Activated CD8-positive, alpha-beta memory T cell treated with anti-CD3 and anti-CD28 coated beads for 48 hours (primary cell): Measurements from ENCODE around the gene RUNX1.

Experiments
- DNase-seq, 3 experiments: peaks; one replicate each; pipeline ENCODE4 v3.0.0-alpha.2; 2020; ENCODE audit warnings: low read depth in 2 of 3, low spot score in 2 of 3

Gene RUNX1

DNA sequence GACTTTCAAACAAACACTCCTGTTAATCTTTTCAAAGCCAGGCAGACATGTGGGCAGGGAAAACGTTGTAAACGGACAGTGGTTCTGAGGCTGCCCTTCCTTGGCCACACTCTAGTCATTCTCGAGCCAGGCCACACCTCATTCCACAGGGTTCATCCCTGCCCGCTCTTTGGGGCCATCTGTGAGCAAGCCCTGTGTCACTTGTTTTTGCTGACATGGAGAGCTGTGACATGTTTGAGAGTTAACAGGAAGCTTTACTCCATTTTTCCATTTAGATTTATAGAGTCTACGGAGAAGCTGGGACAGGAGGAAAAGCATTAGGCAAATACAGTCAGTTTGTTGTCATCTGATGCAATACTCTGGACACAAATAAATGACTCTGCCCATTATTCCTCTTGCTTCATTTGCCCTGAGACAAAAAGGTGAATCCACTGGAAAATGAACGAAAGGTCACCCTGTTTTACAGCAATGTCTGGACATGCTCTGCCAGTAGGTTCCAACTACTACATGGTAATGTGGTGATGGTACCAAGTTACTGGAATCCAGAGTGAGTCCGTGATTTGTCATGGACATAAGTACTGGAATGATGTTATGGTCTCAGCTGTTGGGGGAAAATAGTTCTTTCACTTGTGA, 253.4 kb downstream of the RUNX1 start:
- DNase-seq: no peak

DNA sequence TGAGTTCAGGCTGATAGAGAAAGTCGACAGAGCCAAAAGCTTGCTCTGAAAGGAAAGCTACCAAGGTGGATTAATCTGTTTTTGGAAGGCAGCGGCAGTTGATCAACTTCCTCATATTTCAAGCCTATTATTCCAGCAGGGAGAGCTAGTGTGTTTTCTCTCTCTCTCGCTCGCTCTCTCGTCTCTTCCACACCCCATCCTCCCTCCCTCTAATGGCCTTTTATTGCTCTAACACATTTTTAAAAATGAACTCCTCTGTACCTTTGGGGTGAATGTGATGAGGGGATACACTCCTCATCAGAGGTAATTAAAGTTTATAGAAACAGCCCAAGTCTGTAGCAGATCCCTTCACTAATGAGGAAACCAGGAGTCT, 253.9 kb downstream of the RUNX1 start:
- DNase-seq: no peak

DNA sequence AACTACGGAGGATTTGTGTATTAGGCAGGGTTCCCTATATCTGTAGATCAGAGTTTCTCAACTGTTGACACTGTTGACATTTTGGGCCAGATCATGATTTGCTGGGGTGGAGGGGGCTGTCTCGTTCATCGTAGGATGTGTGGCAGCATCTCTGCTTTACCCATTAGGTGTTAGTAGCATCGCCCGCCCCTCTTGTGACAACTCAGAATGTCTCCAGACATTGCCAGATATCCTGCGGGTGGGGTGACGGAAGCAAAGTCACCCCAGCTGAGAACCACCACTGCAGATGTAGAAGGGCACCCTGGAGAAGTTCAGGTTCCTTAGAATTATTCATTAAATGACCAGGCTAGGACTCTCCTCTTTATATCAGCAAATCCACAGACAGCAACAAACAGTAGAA, 254.4 kb downstream of the RUNX1 start:
- DNase-seq: no peak

DNA sequence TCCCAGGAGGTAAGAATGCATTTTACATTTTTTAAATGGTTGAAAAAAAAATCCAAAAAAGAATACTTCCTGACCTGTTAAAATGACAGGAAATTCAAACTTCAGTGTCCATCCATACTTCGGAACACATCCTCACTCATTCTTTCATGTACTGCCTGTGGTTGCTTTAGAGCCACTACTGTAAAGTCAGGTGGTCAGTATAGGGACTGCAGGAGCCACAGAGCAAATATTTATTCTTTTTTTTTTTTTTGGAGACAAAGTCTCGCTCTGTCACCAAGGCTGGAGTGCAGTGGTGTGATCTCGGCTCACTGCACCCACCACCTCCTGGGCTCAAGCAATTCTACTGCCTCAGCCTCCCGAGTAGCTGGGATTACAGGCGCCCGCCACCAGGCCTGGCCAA, 255.6 kb downstream of the RUNX1 start:
- no peak for DNase-seq

DNA sequence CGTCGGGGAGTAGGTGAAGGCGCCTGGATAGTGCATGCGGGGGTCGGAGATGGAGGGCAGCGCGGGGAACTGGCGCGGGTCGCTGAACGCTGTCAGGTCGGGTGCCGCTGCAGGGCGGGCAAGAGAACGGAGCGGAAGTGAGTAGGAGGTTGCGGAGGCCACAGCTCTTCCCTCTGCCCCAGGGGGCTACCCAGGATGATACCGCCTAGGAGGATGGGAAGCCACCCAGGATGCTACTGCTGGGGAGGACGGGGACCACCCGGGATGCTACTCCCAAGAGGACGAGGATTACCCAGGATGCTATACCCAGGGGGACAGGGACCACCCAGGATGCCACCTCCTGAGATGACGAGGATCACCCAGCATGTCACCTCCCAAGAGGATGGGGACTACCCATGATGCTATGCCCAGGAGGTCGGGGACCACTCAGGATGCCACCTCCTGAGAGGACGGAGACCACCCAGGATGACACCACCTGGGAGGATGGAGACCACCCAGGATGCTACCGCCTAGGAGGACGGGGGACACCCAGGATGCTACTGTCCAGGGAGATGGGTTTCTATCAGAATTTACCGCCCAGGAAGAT, 256.5 kb downstream of the RUNX1 start:
- DNase-seq: no peak

DNA sequence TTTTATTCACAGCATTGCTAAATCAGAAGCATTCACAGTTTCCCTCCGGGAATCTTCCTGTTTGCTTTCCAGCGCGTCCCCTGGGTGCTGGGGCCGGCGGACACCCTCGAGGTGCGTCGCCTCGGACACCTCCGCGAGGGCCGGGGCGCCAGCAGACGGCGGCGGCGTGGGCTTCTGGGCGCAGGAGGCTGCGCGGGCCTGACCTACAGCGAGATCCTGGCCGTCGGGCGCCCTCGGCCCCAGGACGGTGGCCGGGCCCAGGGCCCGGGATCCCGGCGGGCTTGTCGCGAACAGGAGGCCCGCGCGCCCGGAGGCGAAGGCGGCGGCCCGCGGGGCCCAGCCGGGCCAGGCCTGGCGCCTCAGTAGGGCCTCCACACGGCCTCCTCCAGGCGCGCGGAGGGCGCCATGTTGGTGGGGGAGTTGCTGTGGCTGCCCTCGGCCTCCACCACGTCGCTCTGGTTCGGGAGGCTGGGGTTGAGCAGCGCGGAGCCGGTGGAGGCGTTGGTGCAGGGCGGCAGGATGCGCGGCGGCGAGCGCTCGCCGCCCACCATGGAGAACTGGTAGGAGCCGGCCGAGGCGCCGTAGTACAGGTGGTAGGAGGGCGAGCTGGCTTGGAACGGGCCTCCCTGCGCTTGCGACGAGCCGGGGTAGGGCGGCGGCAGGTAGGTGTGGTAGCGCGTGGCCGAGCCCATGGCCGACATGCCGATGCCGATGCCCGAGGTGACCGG, 257.2 kb downstream of the RUNX1 start:
- DNase-seq: no peak

DNA sequence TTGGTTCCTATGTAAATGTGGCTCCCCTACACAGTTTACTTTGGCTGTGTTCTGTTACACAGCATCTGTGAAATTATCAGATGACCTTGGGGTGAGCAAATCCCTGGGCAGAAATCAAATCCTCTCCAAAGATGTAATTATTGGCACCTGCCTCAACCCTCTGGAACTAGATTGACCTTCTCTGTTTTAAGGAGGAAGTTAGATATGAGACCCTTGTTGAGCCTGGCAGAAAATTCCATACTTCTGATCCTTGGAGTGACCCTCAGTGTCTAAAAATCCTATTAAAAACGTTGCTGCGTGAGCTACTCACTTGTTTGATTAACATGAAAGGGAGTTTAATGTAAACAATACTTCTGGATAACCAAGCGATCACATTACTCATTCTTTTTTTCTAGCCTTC, 258.3 kb downstream of the RUNX1 start:
- no peak for DNase-seq

DNA sequence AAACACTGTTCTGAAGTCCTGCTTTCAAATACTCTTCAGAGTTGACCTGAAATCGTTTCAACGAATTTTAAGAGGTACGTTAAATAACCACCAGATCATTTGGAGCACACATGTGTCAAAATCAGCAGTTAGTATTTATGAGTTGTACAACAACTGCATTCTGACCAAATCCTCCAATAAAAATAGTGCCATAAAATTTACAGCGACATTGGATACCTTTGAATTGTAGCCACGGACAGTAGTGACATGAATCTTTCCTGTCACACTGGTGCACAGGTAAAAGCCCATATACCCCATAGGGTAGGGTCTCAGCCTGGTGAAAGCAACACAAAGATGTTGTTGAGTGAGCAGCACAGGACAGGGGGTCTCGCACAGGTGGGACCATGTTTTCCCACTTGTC, 258.8 kb downstream of the RUNX1 start:
- DNase-seq: no peak

DNA sequence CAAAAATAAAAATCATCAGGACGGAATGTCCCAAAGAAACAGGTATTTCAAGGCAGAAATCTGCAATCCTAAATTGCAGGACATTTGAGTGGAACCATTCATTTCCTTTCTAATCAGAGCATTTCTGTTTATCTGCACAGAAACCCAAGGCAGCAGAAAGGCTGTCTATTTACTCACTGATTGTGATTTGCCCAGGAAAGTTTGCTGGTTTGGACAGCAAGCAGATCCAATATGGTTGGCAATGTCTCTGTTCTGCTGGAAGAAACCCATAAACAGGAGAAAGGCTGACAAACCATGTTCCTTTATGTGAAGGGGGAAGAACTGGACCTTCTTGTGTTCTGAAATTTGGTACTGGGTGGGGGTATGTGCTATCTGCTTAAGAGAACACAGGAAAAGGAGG, 260.2 kb downstream of the RUNX1 start:
- no peak for DNase-seq

DNA sequence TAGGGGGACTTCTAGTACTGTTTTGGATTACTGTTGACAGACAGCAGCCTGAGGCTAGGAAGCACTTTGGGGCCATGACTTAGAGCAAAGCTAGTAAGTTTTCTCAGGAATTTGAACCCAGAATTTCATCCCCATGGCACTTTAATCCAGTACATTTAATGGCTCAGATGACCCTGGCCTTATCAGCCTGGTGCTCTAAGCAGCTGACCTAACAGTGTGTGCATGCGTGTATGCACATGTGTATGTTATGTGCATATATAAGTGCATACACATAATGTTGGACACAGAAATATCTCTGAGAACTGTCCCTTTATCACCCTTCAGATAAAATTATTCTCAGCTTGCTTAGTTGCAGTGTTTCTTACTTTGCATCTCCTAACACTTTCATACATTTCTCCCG, 265.3 kb downstream of the RUNX1 start:
- DNase-seq: no peak

DNA sequence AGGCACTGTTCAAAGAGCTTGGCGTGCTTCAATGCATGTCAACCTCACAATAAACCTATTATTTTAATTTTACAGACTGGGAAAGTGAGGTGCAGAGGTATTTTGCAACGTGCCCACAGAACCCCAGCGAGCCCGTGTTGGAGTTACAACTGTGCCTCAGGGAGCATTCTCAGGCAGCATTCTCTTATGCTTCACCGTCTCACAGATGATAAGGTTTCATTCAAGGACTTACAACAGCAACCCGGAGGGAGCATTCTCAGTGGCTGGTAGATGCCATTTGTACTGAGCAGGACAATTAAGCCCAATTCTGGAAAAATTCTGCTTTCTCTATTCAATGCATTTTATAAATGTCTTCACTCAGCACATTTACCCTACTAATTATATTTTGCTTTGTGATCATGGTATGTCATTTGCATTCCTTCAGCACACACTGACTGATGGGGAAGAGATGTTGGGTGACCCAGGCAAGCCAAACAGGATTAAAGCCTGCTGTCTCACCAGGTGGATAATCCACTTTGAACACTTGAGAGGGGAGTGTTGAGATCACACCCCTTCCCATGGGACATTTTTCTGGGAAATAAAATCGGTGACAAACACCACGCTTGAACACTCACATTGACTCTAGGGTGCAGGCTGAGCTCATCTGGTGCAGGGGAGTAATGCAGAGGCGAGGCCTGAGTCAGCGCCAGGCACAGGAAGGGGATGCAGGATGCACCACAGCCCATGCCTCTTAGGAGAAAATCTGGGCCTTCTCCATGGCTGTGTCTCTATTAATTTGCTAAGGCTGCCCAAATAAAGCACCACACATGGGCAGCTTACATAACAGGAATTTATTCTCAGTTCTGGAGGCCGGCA, 266.4 kb downstream of the RUNX1 start:
- no peak for DNase-seq

DNA sequence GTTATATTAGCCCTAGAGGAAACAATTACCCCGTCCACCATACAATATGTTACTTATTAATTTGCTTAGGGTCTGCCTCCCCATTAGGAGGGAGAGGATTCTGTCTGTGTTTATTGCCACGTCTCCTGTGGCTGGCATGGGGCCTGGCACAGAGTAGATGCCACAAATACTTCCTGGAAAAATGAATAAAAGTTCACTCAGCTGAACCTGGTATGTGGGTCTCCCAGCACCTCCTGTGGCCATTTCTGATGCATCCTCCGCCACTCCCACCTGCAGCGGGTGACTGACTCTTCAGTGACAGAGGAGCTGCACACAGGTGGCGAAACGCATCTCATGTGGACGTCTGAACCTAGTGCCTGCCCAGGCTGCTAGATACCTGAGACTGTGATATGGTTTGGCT, 267.6 kb downstream of the RUNX1 start:
- no peak for DNase-seq

DNA sequence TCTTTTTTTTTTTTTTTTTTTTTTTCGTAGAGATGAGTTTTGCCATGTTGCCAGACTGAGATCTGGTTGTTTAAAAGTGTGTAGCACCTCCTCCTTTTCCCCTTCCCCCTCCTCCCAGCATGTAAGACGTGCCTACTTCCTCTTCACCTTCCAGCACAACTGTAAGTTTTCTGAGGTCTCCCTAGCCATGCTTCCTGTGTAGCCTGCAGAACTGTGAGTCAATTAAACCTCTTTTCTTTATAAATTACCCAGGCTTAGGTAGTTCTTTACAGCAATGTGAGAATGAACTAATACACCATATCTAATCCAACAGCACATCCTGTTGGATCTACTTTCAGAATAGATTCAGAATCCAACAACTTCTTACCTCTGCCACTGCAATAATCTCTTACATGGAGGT, 269.2 kb downstream of the RUNX1 start:
- no peak for DNase-seq

DNA sequence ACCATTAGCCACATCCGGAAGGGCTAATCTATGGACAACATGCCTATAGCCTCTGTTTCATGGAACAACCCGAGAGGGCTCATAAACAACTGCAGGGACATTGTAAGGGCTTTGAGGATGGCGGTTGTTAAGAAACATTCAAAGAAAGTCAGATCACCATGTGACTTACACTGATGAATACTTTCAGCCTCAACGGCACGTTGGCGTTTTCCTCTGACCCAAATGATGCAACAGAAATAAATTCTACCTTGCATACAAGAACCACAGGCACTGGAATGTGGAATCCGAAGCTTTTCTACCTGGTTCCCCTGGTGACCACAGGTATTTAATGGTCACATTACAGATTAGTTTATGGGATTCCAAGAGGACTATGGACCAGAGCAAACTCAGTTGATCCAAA, 273.3 kb downstream of the RUNX1 start:
- no peak for DNase-seq

DNA sequence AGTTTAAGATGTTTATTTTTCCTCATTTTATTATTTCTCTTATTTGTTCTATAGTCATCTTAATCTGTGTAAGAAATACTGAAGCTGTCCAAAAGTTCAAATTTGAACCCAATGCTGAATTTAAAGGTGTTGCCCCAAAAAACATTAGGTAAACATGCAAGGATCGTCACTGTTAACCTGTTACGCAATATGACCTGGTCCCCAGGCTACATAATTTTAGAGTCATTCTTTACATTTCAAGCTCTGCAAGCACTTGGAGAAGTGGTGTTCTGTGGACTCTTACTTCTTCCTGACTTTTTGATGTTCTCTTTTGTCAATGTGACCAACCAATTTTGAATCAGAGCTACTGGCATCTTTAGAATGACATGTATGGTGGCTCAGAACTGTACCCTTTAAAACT, 274.4 kb downstream of the RUNX1 start:
- DNase-seq: no peak

DNA sequence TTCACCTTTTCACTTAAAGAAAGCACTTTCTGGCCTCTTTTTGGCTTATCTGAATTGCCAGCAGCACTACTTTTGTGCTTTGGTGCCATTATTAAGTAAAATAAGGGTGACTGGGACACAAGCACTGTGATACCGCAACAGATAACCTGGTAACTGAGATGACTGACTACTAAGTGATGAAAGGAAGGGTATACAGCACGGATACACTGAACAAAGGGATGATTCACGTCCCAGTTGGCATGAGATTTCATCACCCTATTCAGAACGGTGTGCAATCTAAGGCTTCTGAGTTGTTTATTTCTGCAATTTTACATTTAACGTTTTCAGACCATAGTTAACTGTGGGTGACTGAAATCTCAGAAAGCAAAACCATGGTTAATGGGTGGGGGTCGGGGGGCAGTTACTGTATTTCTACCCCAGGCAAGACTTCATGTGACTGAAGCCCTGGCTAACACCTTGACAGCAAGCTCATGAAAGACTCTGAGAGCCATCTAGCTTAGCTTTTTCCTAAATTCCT, 277.5 kb downstream of the RUNX1 start:
- no peak for DNase-seq

DNA sequence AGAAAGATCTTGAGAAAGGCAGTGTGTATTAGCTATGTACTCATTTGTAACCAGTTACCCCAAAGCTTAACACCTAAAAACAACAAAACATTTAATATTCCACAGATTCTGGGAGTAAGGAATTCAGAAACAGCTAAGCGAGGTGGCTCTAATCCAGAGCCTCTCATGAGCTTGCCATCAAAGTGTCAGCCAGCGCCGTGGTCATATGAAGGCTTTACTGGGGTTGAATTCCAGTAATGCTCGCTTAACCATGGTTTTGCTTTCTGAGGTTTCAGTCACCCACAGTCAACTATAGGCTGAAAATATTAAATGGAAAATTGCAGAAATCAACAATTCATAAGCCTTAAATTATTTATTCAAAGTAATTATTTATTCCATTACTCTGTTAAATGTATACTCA, 278.5 kb downstream of the RUNX1 start:
- no peak for DNase-seq

DNA sequence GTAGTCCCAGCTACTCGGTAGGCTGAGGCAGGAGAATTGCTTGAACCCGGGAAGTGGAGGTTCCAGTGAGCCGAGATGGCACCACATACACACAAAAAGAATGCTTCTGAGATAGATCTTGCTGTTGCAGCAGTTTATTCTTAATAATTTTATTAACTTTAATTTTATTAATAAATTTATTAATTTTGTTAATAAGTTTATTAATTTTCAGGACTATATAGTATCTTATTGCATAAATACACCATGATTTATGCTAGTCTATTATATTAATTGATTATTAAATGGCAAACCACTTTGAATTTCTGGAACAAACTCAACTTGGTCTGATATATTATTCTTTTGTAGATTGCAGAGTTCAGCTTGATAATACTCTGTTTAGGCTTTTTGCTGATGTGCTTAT, 280.8 kb downstream of the RUNX1 start:
- DNase-seq: no peak

DNA sequence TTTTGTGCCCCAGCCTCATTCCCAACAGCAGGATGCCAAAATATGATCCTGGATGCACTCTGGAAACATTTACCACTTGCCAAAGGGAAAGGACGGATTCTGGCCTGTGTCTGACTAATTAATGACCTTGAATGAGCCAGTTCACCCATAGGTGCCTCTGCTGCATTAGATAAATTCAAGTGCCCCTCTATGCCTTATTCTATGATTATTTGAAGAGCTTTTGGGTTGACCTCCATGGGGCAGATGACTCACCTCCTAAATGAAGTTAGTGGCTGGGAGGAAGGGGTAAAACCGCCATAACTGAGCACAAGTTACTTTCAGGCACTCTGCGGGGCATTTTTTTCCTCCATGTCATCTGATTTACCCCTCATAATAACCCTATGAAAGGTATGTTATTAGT, 282.2 kb downstream of the RUNX1 start:
- DNase-seq: no peak

DNA sequence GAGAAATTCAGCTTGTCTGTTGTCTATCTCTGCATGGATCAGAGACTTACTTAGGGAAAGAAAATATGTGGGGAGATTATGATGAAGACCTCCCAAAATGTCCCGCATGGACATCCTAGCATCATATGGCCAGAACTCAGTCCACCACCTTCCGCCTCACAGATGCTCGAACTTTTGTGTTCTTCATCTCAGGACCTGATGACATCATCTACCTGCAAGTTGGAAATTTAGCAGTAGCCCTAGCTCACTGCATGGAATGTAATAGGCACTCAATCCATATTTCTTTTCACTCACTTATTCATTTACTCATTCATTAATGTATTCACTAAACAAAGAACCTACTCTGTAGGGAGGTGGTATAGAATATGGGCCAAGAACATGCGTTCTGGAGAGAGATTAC, 283.5 kb downstream of the RUNX1 start:
- no peak for DNase-seq

DNA sequence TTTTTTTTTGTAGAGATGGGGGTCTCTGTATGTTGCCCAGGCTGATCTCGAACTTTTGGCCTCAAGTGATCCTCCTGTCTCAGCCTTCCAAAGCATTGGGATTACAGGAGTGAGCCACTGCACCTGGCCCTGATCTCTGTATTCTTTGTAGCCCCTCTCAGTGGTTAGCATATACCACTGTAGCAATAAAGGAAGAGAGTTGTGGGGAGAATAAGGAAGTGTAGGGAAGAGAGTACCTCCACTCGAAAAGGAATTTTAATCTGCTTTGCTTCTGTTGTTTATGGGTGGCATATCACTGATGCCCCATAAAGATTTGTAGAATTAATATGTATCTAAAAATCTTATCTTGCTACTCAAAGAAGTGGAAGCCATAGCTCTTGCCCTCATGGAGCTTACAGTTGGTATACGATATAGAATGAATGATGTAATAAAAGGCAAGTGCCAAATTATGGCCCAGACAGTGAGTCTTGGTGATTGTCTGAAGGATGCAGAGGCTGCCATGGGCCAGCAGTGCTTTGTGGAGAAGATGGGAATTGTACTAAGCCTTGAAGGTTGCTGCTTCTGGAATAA, 284.3 kb downstream of the RUNX1 start:
- no peak for DNase-seq
